H1 (cell line): ENCODE results near the gene RAMP2. TPM values are rescaled to one million over a fixed set of nuclear protein-coding genes. Genes with fewer than 3 reads are reported as not detected.
A peak's percentile ranks its signal among the peaks of the same experiment; 100 is the strongest.

Source experiments
- BRCA1 ChIP-seq: IDR thresholded peaks from 2 replicates; pipeline ENCODE4 v1.6.1; 2012; ENCODE audit warnings: low read depth, low read length, improper control_type of control experiment
- CBX8 ChIP-seq: fragments of 300-800, 300-1000 bp; sonication (generic); IDR thresholded peaks from 2 replicates; pipeline ENCODE4 v1.7.1; 2016; ENCODE audit warnings: low read depth, low read length, borderline replicate concordance
- EP300 ChIP-seq, 2 experiments: IDR thresholded peaks; 1 replicate in 1 of 2; 2 replicates in 1 of 2; pipeline ENCODE4 v1.6.1; 2011 to 2012; ENCODE audit warnings: low read depth in 2 of 2, low read length in 2 of 2, mild to moderate bottlenecking in 2 of 2, borderline replicate concordance in 1 of 2, inconsistent platforms in 1 of 2, moderate library complexity in 1 of 2
- HDAC2 ChIP-seq, 2 experiments: fragments of 300-600 bp in 1 of 2; sonication (generic) in 1 of 2; IDR thresholded peaks; 2 replicates each; pipeline ENCODE4 v1.6.1; 2011 to 2012; ENCODE audit warnings: low read depth in 2 of 2, low read length in 2 of 2, mild to moderate bottlenecking in 2 of 2, moderate library complexity in 2 of 2, borderline replicate concordance in 1 of 2, inconsistent platforms in 1 of 2
- HDAC6 ChIP-seq: IDR thresholded peaks from one replicate; pipeline ENCODE4 v1.7.1; 2012; ENCODE audit warnings: low read depth, mild to moderate bottlenecking, inconsistent platforms, low read length, moderate library complexity
- JUN ChIP-seq: IDR thresholded peaks from 2 replicates; pipeline ENCODE4 v1.6.1; 2011; ENCODE audit warnings: low read depth, mild to moderate bottlenecking, improper control_type of control experiment, low read length
- MAFK ChIP-seq: IDR thresholded peaks from 2 replicates; pipeline ENCODE4 v1.6.1; 2012; ENCODE audit warnings: low read depth, mild to moderate bottlenecking, improper control_type of control experiment, low read length
- NRF1 ChIP-seq: IDR thresholded peaks from 2 replicates; pipeline ENCODE4 v1.6.1; 2011; ENCODE audit warnings: mild to moderate bottlenecking, low read depth, low read length, improper control_type of control experiment
- PHF8 ChIP-seq: fragments of 200-600 bp; sonication (generic); conservative IDR thresholded peaks from 2 replicates; pipeline ENCODE4 v1.7.1; 2012; ENCODE audit warnings: low read depth, mild to moderate bottlenecking, inconsistent platforms, low read length, moderate library complexity
- POLR2AphosphoS5 ChIP-seq: IDR thresholded peaks from 2 replicates; pipeline ENCODE4 v1.6.1; 2011; ENCODE audit warnings: low read depth, low read length
- RAD21 ChIP-seq, 2 experiments: IDR thresholded peaks in 1 of 2; conservative IDR thresholded peaks in 1 of 2; 2 replicates each; pipeline ENCODE4 v1.6.1; 2011; ENCODE audit warnings: low read depth in 2 of 2, low read length in 2 of 2, improper control_type of control experiment in 1 of 2, inconsistent platforms in 1 of 2, mild to moderate bottlenecking in 1 of 2, moderate library complexity in 1 of 2
- RBBP5 ChIP-seq: IDR thresholded peaks from 2 replicates; pipeline ENCODE4 v1.7.1; 2012; ENCODE audit warnings: low read depth, mild to moderate bottlenecking, inconsistent platforms, low read length, moderate library complexity, borderline replicate concordance
- RNF2 ChIP-seq: fragments of 200-900, 300-1000 bp; sonication (generic); IDR thresholded peaks from 2 replicates; pipeline ENCODE4 v1.7.1; 2016; ENCODE audit warnings: borderline replicate concordance, low read depth, mild to moderate bottlenecking, antibody characterized with exemption, low read length; ENCODE audit not compliant: poor library complexity, severe bottlenecking; ENCODE audit errors: missing control alignments
- SIRT6 ChIP-seq: IDR thresholded peaks from one replicate; pipeline ENCODE4 v1.7.1; 2012; ENCODE audit warnings: low read length, inconsistent platforms
- SIX5 ChIP-seq: IDR thresholded peaks from 2 replicates; pipeline ENCODE4 v1.6.1; 2011; ENCODE audit warnings: mild to moderate bottlenecking, low read depth, low read length
- SRF ChIP-seq: IDR thresholded peaks from 2 replicates; pipeline ENCODE4 v1.6.1; 2011; ENCODE audit warnings: mild to moderate bottlenecking, low read depth, low read length, moderate library complexity
- TAF7 ChIP-seq: optimal IDR thresholded peaks from 2 replicates; pipeline ENCODE3; 2011; ENCODE audit warnings: low read depth, mild to moderate bottlenecking, inconsistent platforms, low read length, moderate library complexity, borderline replicate concordance
- ZNF274 ChIP-seq: IDR thresholded peaks from 2 replicates; pipeline ENCODE4 v1.7.0; 2012; ENCODE audit warnings: low read length, borderline replicate concordance; ENCODE audit errors: extremely low read depth
- polyA plus RNA-seq, 7 experiments: library from polyadenylated mRNA; depleted of rRNA in 3 of 7; stranded (reverse) in 5 of 7; unstranded in 2 of 7; fragments of >200 nt in 5 of 7; fragments of 200-250 nt in 2 of 7; gene quantifications; 1 replicate in 5 of 7; 2 replicates in 1 of 7; 4 replicates in 1 of 7; pipeline versions ENCODE4 v1.2.1 to v1.2.3, GENCODE V29; 2011 to 2013; ENCODE audit warnings: missing spikeins in 2 of 7, mixed read lengths in 2 of 7
- total RNA-seq: library from RNA; stranded (reverse); fragmentation: NEBNext Ultra II Directional; extraction: Animal tissue kit (Norgen Biotek cat#: 25700); gene quantifications from 2 replicates; pipeline ENCODE4 v1.2.1, GENCODE V29; 2021
- TF ChIP-seq, protein P1 (sequence below): IDR thresholded peaks from 2 replicates; pipeline ENCODE4 v1.6.1; 2012; ENCODE audit warnings: inconsistent platforms
- TF ChIP-seq, protein P2 (sequence below): IDR thresholded peaks from 2 replicates; pipeline ENCODE4 v1.6.1; 2011; ENCODE audit warnings: low read length, improper control_type of control experiment

The RAMP2 gene
- total and polyA plus RNA-seq, 2 of the 8 experiments (the other 6 are each of a cell fraction or from before 2014, with no cell fraction given) = 13.4 to 41.7 TPM

DNA sequence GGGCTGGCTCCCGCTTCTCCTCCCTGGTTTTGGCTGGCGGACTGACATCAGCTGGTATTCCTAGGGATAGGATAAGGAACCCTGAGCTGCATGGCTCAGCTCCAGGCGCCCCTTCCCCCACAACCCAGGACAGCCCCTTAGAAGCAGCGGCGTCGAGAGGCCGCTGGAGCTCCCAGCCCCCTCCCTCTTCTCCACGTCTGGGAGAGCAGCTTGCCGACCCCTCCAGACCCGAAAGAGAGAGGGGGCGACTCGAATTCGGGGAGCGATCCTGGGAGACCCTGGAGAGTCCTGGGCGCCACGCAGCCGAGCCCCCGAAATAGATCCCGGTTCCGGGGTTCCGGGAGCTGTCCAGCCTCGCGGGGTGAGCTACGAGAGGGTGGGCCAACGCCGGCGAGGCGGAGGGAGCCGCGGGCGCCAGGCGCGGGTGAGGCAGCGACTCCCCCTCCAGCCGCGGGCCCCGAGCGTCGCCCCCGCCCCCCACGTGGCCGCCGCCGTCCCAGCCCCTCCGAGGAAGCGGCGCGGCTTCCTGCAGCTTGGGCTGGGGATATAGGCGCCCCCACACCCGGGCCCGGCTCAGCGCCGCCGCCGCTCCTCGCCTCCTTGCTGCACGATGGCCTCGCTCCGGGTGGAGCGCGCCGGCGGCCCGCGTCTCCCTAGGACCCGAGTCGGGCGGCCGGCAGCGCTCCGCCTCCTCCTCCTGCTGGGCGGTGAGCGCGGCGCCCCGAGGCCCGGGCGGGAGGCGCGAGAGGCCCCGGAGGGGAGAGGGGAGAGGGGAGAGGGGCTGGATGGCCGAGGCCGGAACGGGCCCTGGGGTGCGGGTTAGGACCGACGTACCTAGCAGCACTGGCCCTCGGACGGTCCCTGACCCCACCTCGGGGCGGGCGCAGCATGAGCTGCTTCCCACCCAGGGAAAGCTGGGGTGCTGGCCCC, at the start of gene RAMP2 (continued):
- peak in 1 of 2 experiments; percentile 50; a peak in 2 of 4 replicates for TF ChIP-seq HDAC2 (IDR thresholded peaks at IDR 0.05; ENCODE audit: borderline replicate concordance in 1 of 2, low read depth in 2 of 2, low read length in 2 of 2)
- TF ChIP-seq CBX8 = no peak
- TF ChIP-seq EP300 (IDR thresholded peaks at IDR 0.05; ENCODE audit: borderline replicate concordance in 1 of 2, low read depth in 2 of 2, low read length in 2 of 2) = no peak
- TF ChIP-seq, protein P1, sequence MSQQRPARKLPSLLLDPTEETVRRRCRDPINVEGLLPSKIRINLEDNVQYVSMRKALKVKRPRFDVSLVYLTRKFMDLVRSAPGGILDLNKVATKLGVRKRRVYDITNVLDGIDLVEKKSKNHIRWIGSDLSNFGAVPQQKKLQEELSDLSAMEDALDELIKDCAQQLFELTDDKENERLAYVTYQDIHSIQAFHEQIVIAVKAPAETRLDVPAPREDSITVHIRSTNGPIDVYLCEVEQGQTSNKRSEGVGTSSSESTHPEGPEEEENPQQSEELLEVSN = no peak; the same call in 1 of the 2 replicates
- TF ChIP-seq PHF8 = no peak; the same call in none of the 2 replicates
- no peak for TF ChIP-seq TAF7
- no peak for TF ChIP-seq RNF2
- TF ChIP-seq SIRT6 = no peak
- TF ChIP-seq RBBP5 = peak; percentile 2; the same call in 1 of the 2 replicates
- no peak for TF ChIP-seq ZNF274
- no peak for TF ChIP-seq SIX5
- no peak for TF ChIP-seq NRF1
- TF ChIP-seq HDAC6 = no peak
- no peak for TF ChIP-seq SRF
- no peak for TF ChIP-seq RAD21 (IDR thresholded peaks at IDR 0.05 in 1 of 2, conservative IDR thresholded peaks at IDR 0.05 in 1 of 2; ENCODE audit: low read depth in 2 of 2, low read length in 2 of 2)
- TF ChIP-seq POLR2AphosphoS5 = no peak
- TF ChIP-seq MAFK = no peak
- TF ChIP-seq BRCA1 = no peak
- TF ChIP-seq, protein P2, sequence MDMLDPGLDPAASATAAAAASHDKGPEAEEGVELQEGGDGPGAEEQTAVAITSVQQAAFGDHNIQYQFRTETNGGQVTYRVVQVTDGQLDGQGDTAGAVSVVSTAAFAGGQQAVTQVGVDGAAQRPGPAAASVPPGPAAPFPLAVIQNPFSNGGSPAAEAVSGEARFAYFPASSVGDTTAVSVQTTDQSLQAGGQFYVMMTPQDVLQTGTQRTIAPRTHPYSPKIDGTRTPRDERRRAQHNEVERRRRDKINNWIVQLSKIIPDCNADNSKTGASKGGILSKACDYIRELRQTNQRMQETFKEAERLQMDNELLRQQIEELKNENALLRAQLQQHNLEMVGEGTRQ = 0 out of 2 replicates have a peak, but pooled peaks have one; percentile 27
- no peak for TF ChIP-seq JUN
